SU-DHL-6 (cell line): ENCODE data around the gene RARG.

ENCODE experiments used
- H2AFZ ChIP-seq: fragments of 200-600 bp; sonication (generic); 2 replicates; pipeline ENCODE4 v1.6.1; 2014; ENCODE audit warnings: low read depth, mild to moderate bottlenecking, moderate library complexity, mixed read lengths, antibody characterized with exemption, low read length; ENCODE audit not compliant: severe bottlenecking
- H3F3A ChIP-seq: fragments of 200-600 bp; shearing (Covaris generic); 2 replicates; pipeline ENCODE4 v1.6.0; 2016; ENCODE audit warnings: antibody characterized with exemption, mild to moderate bottlenecking; ENCODE audit not compliant: insufficient read depth
- H3K27ac ChIP-seq: fragments of 200-600 bp; sonication (generic); 2 replicates; pipeline ENCODE4 v1.5.1; 2016; ENCODE audit warnings: low read depth, mild to moderate bottlenecking, low read length, moderate library complexity, mixed read lengths
- H3K27me3 ChIP-seq: fragments of 200-600 bp; sonication (generic), shearing (Covaris generic); 2 replicates; pipeline ENCODE4 v1.6.0; 2014; ENCODE audit warnings: mild to moderate bottlenecking, low read length
- H3K36me3 ChIP-seq: fragments of 200-600 bp; sonication (generic); 2 replicates; pipeline ENCODE4 v1.6.1; 2014; ENCODE audit warnings: mild to moderate bottlenecking, low read length, mixed read lengths
- H3K4me2 ChIP-seq: fragments of 300-600, 200-600 bp; shearing (Covaris generic), sonication (generic); 2 replicates; pipeline ENCODE4 v1.6.0; 2014; ENCODE audit warnings: low read length, low read depth, mild to moderate bottlenecking; ENCODE audit not compliant: poor library complexity, severe bottlenecking
- H3K4me3 ChIP-seq: fragments of 200-600 bp; sonication (generic); 2 replicates; pipeline ENCODE4 v1.5.1; 2014; ENCODE audit warnings: antibody characterized with exemption, low read length, mild to moderate bottlenecking, mixed read lengths; ENCODE audit not compliant: insufficient read depth, poor library complexity, severe bottlenecking
- H3K79me2 ChIP-seq: fragments of 200-600 bp; sonication (generic); 2 replicates; pipeline ENCODE4 v1.6.1; 2014; ENCODE audit warnings: mild to moderate bottlenecking, low read length, moderate library complexity; ENCODE audit not compliant: insufficient read depth
- H3K9ac ChIP-seq: fragments of 200-600 bp; sonication (generic); 2 replicates; pipeline ENCODE4 v1.7.0; 2014; ENCODE audit warnings: mild to moderate bottlenecking, low read length
- H3K9me2 ChIP-seq: fragments of 200-600 bp; sonication (generic); replicated peaks from 2 replicates; pipeline ENCODE4 v1.6.1; 2014; ENCODE audit warnings: low read length; ENCODE audit not compliant: insufficient read depth
- H3K9me3 ChIP-seq: fragments of 200-600 bp; sonication (generic); 2 replicates; pipeline ENCODE4 v1.6.1; 2014; ENCODE audit warnings: low read length, mixed read lengths; ENCODE audit not compliant: insufficient read depth
- H4K20me1 ChIP-seq: fragments of 200-600 bp; sonication (generic); 2 replicates; pipeline ENCODE4 v1.6.1; 2014; ENCODE audit warnings: low read depth, mild to moderate bottlenecking, antibody characterized with exemption, low read length, moderate library complexity, mixed read lengths
- EZH2phosphoT487 ChIP-seq: fragments of 200-600 bp; sonication (generic), shearing (Covaris generic); conservative IDR thresholded peaks from 2 replicates; pipeline ENCODE4 v1.6.1; 2018; ENCODE audit warnings: mild to moderate bottlenecking, antibody characterized with exemption, low read length, moderate library complexity, mixed read lengths
- TF ChIP-seq, protein P1 (sequence below): fragments of 200-600 bp; sonication (generic); IDR thresholded peaks from one replicate; pipeline ENCODE4 v1.5.1; 2017; ENCODE audit warnings: antibody characterized with exemption, mild to moderate bottlenecking, low read length, moderate library complexity; ENCODE audit not compliant: insufficient read depth, poor library complexity, severe bottlenecking

Gene RARG

DNA sequence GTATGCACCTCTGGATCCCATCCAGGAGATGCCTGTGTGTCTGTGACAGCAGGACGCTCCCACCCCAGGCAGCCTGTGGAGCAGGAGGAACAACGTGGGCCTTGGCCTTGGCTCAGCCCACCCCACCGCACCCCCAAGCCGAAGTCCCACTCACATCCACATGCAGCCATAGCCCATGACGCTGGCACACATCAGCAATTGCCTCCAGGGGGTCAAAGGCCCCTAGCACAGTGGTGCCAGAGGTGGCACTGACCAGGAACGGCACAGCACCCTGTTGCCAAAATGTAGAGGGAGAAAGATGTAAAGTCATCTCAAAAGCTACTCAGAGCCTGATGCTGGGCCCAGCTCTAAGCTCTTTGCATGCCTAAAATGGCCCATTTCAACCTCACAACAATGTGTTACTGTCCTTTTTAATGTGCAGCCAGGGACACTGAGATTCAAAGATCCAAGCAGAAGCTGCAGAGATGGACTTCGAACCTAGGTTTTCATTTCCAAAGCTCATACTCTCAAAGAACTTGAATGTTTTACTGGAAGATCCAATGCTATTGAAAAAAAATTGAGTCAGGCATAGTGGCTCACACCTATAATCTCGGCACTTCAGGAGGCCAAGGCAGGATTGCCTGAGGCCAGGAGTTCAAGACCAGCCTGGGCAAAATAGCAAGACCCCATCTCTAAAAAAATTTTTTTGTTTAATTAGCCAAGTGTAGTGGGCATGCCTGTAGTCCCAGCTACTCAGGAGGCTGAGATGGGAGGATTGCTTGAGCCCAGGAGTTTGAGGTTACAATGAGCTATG lies 70.7 kb downstream of the RARG start:
- Histone ChIP-seq H3K27me3 (no peaks in the 10 kb centered on the region), H3K27ac (no peak overlapping the region), H3F3A (no peaks in the 10 kb centered on the region), H3K79me2 (no peaks in the 10 kb centered on the region), H2AFZ (no peak overlapping the region), H3K9ac (no peak overlapping the region), H3K9me2 (no peaks in the 10 kb centered on the region), H4K20me1 (no peaks in the 10 kb centered on the region), H3K36me3 (no peaks in the 10 kb centered on the region), H3K4me2 (no peak overlapping the region), H3K9me3 (no peaks in the 10 kb centered on the region), H3K4me3 (no peak overlapping the region)
- no peak for TF ChIP-seq EZH2phosphoT487
- TF ChIP-seq, protein P1, sequence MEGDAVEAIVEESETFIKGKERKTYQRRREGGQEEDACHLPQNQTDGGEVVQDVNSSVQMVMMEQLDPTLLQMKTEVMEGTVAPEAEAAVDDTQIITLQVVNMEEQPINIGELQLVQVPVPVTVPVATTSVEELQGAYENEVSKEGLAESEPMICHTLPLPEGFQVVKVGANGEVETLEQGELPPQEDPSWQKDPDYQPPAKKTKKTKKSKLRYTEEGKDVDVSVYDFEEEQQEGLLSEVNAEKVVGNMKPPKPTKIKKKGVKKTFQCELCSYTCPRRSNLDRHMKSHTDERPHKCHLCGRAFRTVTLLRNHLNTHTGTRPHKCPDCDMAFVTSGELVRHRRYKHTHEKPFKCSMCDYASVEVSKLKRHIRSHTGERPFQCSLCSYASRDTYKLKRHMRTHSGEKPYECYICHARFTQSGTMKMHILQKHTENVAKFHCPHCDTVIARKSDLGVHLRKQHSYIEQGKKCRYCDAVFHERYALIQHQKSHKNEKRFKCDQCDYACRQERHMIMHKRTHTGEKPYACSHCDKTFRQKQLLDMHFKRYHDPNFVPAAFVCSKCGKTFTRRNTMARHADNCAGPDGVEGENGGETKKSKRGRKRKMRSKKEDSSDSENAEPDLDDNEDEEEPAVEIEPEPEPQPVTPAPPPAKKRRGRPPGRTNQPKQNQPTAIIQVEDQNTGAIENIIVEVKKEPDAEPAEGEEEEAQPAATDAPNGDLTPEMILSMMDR = no peak

DNA sequence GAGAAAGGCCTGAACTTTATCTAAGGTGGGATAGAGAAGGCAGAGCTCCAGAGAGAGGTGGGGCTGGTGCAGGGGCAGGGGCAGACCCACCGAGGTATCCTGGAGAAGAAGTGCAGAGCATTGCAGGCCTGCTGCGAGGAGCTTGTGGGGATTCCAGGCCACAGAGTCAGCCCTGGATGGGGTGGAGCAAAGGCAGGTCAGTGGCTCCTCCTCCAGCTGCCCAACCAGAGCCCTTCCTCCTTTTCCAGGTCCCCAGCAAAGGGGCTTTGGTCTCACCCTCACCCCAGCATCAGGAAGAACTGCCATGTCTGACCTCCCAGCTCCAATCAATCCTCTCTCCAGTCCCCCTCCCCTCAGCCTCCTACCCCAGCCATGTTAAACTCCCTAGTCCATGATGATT lies 71.3 kb downstream of the RARG start:
- Histone ChIP-seq H3F3A (no peaks in the 10 kb centered on the region), H2AFZ (no peak overlapping the region), H3K27me3 (no peaks in the 10 kb centered on the region), H3K27ac (no peak overlapping the region), H3K9me3 (no peaks in the 10 kb centered on the region), H3K79me2 (no peaks in the 10 kb centered on the region), H3K4me2 (no peak overlapping the region), H3K4me3 (no peak overlapping the region), H3K36me3 (no peaks in the 10 kb centered on the region), H3K9ac (no peak overlapping the region), H4K20me1 (no peaks in the 10 kb centered on the region), H3K9me2 (no peaks in the 10 kb centered on the region)
- TF ChIP-seq EZH2phosphoT487 = no peak
- TF ChIP-seq, protein P1 = no peak
